ENCODE data around the gene INPP4A.

Gene INPP4A

DNA sequence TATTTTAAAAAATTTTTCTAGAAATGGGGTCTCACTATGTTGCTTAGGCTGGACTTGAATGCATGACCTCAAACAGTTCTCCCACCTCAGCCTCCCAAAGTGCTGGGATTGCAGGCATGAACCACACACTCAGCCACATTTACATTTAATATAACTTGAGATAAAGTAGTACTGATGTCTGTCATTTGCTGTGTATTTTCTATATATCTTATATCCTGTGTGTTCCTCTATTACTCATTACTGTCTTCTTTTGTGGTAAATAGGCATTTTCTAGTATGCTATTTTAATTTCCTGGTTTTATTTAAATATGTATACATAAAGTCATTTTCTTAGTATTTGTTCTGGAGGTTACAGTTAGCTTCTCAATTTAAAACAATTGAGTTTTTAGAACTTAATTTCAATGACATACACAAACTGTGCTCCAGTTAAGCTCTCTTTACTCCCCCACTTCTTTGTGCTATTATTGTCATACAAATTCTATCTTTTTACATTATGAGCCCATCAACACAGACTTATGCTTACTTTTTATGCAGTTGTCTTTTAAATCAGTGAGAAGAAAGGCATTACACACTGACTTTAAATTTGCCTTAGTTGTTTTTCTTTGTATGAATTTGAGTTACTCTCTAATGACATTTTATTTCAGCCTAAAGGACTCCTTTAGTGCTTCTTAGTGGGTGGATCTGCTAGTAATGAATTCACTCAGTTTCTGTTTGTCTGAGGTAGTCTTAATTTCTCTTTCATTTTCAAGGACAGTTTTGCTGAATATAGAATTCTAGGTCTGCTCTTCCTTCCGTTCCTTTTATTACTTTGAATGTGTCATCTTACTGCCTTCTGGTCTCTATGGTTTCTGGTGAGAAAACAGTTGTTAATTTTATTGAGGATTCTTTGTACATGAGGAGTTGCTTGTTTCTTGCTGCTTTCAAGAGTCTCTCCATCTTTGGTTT, 6.2 kb upstream of the INPP4A start:
- DNase-seq = no peak

DNA sequence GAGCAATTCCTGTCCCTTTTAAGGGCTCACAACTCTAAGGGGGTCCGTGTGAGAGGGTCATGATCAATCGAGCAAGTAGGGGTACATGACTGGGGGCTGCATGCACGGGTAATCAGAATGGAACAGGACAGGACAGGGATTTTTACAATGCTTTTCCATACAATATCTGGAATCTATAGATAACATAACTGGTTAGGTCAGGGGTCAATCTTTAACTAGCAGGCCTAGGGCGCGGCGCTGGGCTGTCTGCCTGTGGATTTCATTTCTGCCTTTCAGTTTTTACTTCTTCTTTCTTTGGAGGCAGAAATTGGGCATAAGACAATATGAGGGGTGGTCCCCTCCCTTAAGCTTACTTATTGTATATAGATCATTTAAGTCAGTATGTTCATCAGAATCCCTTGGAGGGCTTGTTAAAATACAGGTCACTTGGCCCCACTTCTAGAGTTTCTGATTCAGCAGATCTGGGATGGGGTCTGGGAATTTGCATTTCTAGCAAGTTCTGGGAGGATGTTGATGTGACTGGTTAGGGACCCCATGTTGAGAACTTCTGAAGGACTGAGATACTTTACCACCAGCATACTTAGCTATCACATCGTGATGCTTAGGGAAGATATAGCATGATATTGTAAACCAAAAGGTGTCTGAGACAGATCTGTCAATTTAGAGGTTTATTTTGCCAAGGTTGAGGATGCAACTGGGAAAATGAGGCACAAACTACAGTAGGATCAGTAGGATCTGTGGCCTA, 2.8 kb upstream of the INPP4A start:
- no peak for DNase-seq

DNA sequence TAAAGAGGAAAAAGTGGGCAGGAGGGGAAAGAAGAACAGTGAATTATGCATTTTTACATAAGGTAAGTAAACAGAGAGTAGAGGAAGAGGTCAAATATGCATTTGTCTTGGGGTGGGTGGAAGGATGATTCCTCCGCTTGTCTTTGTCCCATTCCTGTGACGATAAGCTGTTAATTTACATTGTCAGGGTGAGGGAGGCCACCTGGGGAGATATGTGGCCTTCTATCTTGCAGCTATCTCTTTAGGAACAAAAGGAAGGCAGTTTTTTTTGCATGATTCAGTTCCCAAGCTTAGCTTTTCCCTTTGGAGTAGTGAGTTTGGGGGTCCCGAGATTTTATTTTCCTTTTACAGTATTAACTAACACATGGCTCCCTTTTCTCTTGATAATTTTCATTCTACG, 2.2 kb upstream of the INPP4A start:
- no peak for DNase-seq

DNA sequence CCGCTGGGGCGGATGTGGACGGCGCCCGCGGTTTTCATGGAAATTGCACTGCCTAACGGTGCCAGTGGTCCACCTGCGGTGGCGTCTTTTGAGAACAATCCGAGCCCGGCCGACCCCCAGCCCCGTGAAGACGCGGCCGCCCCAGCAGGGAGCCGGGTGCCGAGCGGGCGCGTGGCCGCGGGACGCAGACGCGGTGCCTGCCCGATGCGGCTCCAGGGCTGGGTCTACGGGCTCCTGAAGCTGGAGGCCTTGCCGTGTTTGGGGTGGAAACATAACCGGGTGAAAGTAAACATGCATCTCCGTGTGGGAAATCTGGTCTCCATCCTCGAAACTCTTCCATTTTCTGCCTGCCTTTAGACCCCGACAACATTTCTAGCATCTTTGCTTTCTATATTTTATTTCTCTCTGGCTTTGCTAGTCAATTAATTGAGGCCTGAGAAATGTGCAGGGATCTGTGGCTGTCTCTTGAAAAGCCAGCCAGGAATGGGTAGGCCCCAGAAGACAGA, 572 bp downstream of the INPP4A start:
- no peak for DNase-seq

DNA sequence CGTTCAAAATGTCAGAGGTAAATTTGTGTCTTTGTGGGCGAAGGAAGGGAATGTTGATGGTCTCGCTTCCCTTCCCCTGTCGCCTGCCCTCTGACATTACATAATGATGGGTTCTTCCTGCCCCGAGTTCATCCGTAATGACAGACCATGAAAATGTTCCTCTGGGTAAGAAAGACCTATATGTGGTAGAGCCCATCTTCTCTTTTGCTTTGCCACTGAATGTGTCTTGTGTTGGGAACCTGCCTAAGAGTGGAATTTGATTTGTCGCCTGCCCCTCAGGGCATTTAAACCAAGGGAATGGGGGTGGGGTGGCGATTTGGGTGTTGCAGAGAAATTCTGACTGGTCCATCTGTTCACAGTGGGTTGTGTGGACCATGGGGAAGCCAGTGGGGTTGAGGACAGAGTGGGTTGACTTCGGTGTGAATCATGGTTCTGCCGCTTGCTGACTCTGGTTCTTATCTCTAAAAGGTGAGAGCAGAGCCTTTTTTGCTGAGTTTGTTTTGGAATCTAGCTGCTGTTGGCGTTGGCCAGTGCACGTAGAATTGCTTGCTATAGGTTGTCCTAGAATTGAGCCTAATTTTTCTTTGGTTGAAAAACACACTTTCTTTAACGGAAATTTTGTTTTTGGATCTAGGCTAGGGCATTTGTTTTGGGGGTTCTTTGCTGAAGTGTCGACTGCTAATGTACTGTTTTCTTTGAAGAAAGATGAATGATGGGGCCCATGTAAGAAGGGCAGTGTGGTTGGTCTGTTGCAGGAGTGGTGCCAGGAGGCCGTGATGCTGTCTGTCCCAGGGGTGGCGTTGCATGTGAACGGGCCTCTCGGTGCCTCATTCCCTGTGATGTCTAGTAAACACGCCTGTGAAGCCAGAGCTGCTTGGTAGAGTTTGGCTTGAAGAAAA, 1.3 kb downstream of the INPP4A start:
- DNase-seq = no peak

DNA sequence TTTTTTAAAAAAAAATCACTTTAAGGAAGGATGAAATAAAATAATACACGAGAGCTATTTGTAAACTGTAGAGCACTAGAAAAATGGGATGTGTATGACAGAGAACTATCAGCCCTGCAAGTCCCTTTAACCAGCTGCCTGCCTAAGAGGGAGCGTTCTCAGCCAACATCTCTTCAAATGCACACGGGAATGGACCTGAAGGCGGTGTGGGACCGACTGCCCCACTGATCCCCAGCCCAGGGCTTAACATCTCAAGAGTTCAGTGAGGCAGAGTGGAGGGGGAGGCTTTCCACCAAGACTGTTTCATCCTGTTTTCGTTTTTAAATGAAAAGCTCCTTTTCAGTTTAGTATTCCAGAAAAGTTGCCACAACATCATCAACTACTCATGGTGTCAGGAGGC, 2.2 kb downstream of the INPP4A start:
- DNase-seq = no peak

DNA sequence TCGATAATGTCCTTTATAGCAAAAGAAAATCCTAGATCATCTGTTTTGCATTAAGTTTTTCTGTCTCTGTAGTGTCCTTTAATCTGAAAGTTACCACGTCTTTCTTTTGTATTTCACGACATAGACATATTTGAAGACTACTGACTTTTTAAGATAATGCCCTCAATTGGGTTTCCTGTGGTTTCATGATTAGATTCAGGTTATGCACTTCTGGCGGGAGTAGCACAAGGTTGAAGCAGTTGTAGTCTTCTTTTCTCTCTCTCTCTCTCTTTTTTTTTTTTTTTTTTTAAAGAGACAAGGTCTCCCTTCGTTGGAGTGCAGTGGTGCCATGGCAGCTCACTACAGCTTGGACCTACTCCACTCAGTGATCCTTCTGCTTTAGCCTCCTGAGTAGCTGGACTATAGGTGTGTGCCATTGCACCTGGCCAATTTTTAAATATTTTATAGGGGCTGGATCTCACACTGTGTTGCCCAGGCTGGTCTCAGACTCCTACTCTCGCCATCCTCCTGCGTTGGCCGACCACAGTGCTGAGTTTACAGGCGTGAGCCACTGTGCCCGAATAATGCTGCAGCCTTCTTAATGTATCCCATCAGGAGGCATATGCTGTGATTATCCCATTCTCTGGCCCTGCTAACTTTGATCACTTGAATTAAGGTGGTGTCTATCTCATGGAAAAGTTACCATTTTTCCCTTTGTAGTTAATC, 3.9 kb downstream of the INPP4A start:
- no peak for DNase-seq

DNA sequence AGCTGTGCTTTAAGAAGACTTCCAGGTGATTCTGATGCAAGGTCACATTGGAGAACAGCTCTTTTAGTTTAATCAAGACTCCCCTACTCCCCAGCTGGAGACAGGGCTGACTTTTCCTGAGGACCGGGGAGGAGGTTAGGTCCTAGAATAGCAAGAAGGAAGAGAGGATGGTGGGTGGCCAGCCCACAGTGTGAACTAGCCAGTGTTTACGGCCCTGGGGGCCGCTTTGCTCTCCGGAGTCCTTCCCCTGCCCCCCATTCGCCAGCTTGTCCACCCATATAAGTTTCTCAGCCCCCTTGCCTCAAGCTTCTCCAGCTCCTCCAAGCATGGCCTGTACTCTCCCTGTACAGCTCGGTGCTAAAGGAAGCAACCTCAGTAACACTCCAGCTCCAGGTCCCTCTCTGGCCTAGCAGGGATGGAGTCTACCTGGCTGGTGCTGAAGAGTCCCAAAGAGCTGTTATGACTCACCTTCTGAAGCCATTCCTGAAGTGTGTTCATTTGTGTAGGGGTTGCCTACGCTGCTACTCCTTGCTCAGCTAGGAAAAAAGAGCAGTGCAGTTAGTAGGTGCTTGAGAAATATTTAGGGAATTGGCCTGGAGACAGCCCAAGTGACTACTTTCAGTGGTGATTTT, 7.9 kb downstream of the INPP4A start:
- DNase-seq = no peak

DNA sequence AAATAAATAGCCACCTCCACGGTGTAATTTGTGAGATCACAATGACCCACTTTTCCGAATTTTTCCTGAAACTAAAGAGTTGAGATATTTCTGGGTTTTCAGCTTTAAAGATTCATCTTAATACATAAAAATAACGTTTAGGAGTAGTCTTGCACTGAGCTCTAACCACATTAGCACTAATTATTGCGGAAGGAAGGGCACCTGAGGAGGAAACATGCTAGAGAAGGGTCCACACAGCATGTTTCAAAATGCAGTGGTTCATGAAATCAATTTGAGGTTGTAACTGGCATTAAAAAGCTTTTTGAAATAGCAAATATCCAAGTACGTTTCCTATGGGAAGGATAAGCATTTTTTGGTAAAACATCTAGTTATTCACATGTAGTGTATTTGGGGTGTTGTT, 8.4 kb downstream of the INPP4A start:
- no peak for DNase-seq

DNA sequence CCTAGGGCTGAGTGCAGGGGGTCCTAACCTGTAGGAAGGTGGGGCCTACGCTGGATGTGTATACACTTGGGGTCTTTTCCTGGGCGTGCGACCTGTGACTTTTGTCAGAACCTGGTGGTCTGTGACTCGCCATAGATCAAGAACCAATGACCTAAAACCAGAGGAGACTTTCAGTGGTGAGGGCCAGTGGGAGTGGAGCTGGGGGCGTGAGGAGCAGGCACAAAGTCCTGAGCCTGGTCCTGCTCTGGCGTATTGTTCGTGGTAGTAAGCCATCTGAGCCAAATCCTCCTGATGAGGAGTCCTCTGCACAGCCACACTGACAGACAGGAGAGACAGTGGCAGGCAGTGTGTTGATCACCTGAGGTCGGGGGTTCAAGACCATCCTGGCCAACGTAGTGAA, 8.9 kb downstream of the INPP4A start:
- no peak for DNase-seq

DNA sequence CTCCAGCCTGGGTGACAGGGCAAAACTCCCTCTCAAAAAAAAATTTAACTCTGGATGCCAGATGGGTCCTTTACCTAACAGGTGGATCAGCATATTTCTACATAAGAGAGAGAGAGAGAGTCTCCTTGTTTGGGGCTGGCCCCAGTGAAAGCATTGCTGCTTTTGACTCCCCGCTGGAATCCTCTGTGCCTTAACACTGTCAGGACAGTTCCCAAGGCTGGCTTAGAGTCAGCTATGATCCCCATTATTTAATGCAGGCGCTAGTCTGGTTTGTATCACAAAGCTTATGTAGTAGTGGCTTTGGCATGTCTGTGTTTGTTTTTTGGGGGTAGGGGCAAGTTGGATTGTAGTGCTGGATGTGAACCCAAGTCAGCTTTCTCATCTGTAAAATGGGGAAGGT, 9.4 kb downstream of the INPP4A start:
- no peak for DNase-seq

DNA sequence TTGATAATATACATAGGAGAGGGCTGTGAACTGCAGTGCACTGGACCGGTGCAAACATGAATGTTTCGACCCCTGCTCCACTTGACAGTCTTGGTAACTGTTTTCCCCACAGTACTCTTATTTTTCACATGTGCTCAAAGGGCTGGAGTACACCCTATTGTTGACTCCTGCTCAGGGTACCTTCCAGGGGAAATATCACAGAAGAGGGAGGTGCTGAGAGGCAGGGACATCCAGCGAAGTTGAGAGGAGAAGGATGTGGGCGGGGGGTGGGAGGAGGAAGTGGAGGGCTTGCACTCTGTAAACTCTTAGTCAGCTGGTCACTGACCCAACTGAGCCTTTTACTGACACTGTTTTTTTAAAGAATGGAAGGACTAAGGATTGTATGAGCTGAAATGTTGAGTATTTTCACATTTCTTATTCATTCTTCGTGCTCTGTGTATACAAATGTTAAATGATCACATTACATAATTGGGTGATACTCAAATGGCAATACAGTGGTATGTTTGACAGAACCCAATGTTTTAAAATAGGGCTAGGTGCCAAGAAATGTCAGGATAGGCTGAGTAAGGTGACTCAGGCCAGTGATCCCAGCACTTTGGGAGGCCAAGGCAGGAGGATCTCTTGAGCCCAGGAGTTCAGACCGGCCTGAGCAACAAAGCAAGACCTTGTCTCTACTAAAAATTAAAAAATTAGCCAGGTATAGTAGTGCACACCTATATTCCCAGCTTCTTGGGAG, 10.0 kb downstream of the INPP4A start:
- DNase-seq = no peak

DNA sequence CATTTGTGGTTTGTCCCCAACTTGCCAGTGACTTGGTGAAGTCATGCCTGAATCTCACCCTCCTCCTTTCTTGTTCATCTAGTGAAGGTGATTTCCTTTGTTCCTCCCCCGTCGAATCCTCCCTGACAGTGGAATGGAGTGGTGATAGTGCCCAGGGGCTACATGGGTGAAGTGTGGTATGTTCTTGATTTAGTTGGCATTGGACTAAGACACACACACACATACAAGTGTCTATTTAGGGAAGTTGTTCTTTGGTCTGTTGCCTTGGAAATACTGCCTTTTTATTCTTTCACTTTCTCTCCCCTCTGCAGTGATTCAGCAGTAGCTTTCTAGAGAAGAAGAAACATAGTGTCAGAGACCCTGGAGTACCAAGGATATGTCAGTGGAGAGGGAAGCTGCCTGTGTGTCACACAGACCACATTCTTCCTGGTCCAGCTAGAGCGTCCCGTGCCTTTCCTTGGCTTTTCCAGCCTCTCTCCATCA, 10.9 kb downstream of the INPP4A start:
- DNase-seq = no peak

DNA sequence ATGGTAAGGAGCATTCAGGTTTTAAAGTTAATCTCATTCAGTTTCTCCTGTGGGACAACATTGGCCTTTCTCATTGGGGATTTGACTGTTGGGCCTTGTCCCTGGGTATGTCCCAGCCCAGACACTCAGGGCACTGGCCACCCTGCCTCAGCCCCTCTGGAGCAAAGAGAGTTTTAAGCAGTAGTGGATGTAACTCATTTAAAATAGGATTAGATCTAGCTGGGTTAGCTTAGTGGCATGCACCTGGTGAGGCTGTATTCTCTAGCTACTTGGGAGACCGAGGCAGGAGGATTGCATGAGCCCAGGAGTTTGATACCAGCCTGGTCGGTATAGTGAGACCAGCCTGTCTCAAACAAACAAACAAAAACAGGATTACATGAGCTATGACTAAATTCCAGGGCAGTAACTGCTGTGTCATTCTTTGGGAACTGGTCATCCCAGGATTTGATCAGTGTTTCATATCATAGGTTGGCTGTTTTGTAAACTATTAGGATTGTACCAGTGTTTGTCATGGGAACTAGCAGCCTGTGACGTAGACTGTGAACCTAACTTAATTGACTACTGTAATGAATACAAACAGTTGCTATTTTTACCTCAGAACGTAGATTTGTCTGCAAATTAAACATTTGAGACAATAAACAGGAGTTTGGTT, 12.5 kb downstream of the INPP4A start:
- no peak for DNase-seq

DNA sequence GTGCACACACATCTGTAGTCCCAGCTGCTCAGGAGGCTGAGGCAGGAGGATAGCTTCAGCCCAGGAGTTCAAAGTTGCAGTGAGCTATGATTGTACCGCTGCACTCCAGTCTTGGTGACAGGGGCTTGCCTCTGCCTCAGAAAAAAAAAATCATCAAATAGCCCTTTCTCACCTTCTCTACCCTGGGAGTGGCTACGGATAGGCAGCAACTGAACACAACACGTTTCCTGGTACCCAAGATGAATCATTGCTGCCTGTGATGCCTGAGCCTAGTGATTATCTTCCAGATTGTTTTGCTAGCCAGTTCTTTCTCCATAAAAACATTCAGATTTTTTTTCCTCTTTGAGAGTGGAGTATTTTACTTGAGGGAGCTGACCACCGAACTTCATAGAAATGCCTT, 13.5 kb downstream of the INPP4A start:
- no peak for DNase-seq

DNA sequence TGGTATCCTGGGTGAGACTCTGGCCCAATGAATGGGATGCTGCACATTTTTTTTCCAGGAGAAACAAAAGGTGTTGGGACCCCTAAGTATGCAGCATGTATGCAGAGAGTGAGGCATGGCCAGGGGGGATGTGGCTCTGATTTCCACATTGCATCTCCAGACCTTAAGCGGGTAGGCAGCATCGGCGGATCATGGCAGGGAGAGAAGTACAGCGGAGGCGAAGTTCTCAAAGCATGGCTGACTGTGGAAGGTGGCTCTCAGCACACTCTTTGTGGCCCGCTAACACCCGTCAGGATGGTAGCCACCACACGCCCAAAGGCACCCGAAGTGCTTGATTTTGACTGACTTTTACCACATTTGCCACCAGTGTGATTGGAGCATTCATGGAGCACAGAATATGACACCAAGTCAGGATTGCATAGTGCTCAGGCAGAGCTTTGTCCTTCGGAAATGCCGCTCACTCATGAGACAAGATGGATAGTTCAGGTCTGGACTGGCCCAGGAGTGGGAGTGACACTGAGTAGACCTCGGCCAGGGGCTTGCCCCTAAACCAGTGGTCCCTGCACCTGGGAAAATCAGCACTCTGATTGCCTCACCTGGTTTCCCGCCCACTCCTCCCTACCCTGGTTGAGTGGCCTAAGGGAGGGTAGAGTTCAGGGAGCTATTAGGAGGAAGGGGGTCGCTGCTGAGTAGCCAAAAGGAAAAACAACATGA, 14.2 kb downstream of the INPP4A start:
- DNase-seq = no peak

DNA sequence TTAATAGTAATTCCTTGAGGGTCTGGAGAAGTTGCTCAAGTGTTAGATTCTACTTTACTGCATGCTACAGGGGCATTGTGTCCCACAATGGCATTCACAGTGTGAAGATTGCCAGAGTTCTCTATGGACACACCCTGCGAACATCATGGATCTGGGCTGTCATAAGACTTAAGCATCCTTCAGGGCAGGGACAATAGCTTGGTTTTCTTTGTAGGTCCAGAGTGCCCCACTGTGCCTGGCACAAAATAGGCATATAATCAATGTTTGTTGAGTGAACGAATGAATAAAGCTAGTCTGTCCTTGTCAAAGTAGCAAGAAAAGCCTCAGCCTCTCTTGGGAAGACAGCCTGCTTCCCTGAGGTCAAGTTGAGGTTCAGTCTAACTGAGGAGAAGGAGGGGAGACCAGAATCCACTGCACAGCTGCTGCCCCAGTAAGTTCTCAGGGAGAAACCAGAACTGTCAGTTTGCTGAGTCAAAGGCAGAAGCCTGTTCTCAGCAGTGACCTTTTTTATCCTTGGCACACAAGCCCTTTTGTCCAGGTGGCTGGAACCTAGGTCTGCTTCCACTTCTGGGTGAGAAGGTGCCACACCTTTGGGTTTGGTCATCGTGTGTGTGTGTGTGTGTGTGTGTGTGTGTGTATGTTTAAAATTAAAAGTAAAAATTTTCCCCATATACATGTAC, 15.0 kb downstream of the INPP4A start:
- no peak for DNase-seq

DNA sequence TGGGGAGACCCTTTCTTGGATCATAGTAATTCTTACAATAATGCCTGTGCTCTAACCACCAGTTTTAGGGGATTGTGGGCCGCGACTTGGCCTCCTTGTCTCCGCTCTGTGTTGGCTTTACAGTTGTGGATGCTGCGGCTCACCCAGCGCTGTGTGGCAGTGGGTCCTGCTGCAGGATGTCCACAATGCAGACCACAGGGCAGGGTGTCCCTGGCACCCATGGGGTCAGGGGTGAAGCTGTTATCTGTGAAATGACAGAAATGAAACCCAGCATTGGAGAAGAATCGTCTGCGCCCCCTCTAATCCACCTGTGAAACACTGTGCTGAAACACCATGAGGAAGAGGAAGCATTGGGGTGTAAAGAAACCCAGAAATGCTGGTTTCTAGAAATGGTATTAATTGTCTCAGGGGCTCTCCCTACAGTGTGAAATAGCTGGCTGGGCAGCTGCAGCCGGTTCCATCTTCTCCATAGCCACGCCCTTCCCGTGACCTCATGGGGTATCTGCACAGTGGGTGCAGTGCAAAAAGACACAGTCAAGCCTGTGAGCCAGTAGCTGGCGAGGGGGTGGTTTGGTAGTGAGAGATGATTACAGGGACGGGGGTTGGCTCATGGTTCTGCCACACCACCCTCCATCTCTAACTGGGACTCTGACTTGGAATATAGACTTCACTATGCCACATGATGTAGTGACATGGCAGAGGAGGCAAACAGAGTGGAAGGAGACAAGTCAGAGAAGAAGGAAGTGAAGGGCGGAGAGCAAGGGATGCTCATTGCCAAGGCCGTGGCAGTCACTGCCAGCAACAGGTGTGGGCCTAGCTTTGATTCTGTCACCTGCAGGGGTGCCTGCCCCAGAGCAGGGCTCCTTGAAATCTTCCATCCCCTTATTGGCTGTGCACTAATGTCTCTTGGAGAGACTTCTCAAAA, 16.2 kb downstream of the INPP4A start:
- no peak for DNase-seq
